ENCODE data around the gene CMTM6.

DNA sequence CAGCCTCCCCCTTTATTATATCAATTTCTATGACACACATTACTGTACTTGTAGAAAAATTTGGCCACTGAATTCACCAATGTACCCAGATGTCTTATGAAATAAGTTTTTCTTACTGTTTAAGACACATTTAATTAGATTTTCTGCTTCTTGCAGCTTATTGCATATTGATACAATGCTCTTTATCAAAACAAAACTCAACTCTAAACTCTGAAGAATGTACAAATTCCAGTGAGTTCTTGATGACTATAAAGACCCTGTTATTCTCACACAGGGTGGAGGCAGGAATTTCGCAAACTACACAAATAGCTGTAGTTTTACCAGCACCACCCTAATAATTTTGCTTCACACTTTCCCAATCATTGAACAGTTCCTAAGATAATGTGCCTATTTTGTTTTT is 22.0 kb downstream of the CMTM6 start:
- TF ChIP-seq, protein P1, sequence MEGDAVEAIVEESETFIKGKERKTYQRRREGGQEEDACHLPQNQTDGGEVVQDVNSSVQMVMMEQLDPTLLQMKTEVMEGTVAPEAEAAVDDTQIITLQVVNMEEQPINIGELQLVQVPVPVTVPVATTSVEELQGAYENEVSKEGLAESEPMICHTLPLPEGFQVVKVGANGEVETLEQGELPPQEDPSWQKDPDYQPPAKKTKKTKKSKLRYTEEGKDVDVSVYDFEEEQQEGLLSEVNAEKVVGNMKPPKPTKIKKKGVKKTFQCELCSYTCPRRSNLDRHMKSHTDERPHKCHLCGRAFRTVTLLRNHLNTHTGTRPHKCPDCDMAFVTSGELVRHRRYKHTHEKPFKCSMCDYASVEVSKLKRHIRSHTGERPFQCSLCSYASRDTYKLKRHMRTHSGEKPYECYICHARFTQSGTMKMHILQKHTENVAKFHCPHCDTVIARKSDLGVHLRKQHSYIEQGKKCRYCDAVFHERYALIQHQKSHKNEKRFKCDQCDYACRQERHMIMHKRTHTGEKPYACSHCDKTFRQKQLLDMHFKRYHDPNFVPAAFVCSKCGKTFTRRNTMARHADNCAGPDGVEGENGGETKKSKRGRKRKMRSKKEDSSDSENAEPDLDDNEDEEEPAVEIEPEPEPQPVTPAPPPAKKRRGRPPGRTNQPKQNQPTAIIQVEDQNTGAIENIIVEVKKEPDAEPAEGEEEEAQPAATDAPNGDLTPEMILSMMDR (conservative IDR thresholded peaks at IDR 0.05 in 1 of 2, IDR thresholded peaks at IDR 0.05 in 1 of 2; ENCODE audit: extremely low read depth in 1 of 2, insufficient read depth in 1 of 2, low read depth in 1 of 2, low read length in 2 of 2) = no peak
- TF ChIP-seq EZH2 (IDR thresholded peaks at IDR 0.05; ENCODE audit: borderline replicate concordance, low read length) = no peak

Measured in mammary epithelial cell (primary cell).